IPS-18c (cell line): Measurements from ENCODE around the gene RSL1D1.

Experiments
- H3K4me3 ChIP-seq: 2 replicates; pipeline ENCODE4 v1.7.0; 2013; ENCODE audit warnings: low read depth, mild to moderate bottlenecking, low read length, moderate library complexity; ENCODE audit not compliant: insufficient read depth
- H3K9me3 ChIP-seq: one replicate; pipeline ENCODE4 v1.6.1; 2013; ENCODE audit warnings: mild to moderate bottlenecking, low read length, moderate library complexity; ENCODE audit not compliant: control insufficient read depth, insufficient read depth

The RSL1D1 gene

DNA sequence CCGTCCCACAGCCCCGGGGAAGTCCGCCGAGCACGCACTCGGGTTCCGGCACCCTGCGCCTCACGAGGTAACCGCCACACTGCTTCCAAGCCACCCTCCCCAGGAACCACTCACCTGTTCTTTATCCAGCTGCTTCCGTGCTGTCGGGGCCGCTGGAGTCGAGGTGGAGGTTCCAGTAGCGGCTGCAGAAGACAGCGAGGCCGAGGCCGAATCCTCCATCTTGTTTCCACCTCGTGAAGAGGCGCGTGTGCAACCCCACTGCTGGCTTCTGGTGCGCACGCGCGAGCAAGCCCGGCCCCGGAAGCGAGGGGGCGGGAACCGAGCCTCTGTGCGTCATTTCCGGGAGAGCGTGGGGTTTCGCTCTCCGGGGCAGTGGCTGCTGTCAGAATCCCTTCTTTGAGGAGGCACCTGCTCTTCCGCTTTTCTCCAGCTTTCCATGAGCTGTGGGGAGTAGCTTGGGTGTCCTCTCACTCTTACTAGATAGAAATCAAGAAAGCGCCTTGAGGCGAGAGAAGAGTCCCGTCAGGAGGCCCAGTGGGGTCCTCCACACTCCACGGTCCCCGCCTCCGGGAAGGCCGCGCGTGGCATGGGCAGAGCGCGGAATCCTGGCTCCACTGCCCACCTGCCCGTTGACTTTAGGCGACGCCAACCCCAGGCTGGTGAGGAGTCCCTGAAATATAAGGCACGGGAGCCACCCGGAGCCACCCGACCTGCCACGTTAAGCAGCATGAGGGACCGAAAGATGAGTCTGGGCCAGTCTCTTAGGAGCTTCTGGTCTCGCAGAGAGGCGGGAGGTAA is at the start of gene RSL1D1:
TSS of gene RSL1D1 (minus strand) at position 249 of the 798 bp plus-strand sequence. CDS start at position 219, 30 bp downstream.
- peak within 1 kb of the TSS; percentile 97 for H3K4me3 ChIP-seq
- no peaks in the 10 kb centered on the region for H3K9me3 ChIP-seq

- no peak overlapping the region for H3K4me3 ChIP-seq
- H3K9me3 ChIP-seq = no peaks in the 10 kb centered on the region
Measured at GRCh38 chr16:11901091-11901490, 49.7 kb upstream of the RSL1D1 start.

DNA sequence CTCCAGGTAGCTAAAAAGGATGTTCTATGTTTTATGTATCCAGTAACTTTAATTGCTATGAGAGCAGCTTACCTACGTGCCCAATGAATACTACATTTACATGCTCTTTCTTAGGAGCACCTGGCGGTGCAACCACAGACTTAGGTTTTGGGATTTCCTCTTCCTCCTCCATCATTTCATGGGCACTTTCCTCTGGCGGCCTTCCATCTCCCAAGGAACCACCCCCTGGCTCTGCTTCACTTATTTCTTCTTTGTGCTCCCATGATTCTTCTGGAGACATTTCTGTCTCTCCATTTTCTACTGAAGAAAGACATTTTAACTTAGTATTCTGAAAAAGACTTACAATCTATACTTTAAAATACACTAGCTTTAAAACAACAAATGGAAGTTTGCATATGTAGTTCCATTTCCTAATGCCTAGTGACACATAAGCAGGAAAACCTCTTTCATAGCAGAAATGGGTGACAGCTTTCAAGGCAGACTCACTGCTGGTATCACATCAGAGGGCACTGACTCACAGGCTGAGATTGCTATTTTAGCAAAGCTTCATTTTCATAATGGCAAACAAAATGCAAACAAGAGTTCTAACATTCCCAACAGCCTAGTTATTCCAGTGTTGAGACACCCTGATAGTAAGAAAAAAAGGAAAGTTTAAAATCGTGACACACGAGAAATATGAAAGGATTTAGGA is 45.3 kb upstream of the RSL1D1 start:
- H3K4me3 ChIP-seq = no peak overlapping the region

DNA sequence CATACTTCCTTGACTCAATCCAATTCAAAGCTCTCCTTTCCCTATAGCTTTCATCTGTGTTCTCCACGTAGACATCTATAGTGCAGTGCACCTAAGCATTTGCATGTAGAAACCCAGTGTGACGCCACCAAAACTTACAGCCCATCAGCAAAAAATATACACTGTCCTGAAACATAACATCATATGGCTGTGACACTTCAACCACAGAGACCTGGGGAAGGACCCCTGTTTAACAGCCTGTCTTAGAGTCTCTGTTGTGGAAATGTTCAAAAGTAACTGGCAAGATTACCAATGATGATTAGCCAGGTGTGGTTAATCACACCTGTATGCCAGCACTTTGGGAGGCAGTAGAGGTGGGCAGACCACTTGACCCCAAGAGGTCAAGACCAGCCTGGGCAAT is 42.2 kb upstream of the RSL1D1 start:
- Histone ChIP-seq H3K4me3 (no peak overlapping the region), H3K9me3 (no peaks in the 10 kb centered on the region)

More for the DNA sequence above, 45.3 kb upstream of the RSL1D1 start:
- no peaks in the 10 kb centered on the region for H3K9me3 ChIP-seq

DNA sequence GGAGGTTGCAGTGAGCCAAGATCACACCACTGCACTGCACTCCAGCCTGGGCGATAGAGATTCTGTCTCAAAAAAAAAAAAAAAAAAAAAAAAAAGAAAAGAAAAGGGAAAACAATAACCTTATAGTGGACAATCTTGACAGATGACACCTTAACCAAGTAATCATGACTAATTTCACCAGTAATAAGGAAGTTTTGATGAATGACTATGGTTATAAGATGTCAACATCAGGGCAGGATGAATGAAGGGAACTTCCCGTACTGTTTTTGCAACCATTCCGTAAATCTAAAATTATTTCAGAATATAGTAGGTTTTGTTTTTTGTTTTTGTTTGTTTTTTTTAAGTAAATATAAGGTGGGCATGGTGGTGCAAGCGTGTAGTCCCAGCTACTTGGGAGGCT is 41.4 kb upstream of the RSL1D1 start:
- Histone ChIP-seq H3K4me3 (no peak overlapping the region), H3K9me3 (no peaks in the 10 kb centered on the region)

- Histone ChIP-seq H3K4me3 (no peak overlapping the region), H3K9me3 (no peaks in the 10 kb centered on the region)
Measured at GRCh38 chr16:11890231-11890965, 39.1 kb upstream of the RSL1D1 start.

DNA sequence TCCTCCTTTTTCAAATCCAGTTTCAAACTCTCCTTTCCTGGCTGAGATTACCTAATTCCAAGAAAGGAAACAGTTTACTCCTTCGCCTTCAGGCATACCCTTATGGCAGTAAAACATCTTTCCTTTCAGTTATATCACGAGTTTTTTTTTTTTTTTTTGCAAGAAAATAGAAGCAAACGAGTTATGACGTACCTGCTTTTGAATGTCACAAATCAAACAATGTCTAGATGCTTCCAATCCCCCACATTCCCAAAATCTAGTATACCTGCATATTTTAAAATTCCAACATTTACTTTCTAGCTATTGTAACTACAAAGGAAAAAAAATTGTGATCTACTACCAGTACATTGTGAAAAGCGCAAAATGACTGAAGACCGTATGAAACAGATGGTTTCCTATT is 35.5 kb upstream of the RSL1D1 start:
- no peaks in the 10 kb centered on the region for H3K9me3 ChIP-seq
- no peak overlapping the region for H3K4me3 ChIP-seq

DNA sequence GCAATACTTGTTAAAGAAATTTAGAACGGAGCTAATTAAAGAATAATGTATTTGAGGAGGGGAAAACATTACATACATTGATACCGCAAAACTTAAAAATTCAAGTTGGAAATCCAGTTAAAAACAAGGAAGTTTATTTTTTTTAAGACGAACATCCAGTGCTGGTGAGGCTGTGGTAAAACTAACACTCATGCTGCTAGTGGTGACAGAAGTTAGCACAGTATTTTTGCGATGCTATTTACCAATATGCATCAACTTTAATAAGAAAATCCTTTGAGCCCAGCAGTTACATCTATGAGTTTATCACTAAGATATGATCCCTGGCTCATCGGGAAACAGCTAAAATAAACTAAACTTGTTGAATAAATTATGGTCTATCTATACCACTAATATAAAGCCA is 32.7 kb upstream of the RSL1D1 start:
- H3K9me3 ChIP-seq = no peaks in the 10 kb centered on the region
- no peak overlapping the region for H3K4me3 ChIP-seq

DNA sequence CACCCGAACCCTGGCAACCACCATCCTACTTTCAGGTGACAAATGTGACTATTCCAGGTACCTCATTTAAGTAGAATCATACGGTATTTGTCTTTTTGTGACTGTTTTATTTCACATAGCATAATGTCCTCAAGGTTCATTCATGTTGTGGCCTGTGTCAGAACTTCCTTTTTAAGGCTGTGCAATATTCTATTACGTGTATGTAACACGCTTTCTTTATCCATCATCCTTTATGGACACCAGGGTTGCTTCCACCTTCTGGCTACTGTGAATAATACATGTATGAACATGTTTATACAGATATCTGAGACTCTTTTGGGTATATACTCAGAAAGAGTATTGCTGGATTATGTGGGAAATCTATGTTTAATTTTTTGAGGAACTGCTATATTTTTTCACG is 28.7 kb upstream of the RSL1D1 start:
- Histone ChIP-seq H3K9me3 (no peaks in the 10 kb centered on the region), H3K4me3 (no peak overlapping the region)

GRCh38 chr16:11877374-11877773 is 26.0 kb upstream of the RSL1D1 start:
- H3K9me3 ChIP-seq = no peaks in the 10 kb centered on the region
- no peak overlapping the region for H3K4me3 ChIP-seq

- H3K4me3 ChIP-seq = no peak overlapping the region
- H3K9me3 ChIP-seq = no peaks in the 10 kb centered on the region
Measured at GRCh38 chr16:11876306-11876705, 25.0 kb upstream of the RSL1D1 start.

GRCh38 chr16:11875721-11876120 is 24.4 kb upstream of the RSL1D1 start:
- H3K4me3 ChIP-seq = no peak overlapping the region
- H3K9me3 ChIP-seq = no peaks in the 10 kb centered on the region

DNA sequence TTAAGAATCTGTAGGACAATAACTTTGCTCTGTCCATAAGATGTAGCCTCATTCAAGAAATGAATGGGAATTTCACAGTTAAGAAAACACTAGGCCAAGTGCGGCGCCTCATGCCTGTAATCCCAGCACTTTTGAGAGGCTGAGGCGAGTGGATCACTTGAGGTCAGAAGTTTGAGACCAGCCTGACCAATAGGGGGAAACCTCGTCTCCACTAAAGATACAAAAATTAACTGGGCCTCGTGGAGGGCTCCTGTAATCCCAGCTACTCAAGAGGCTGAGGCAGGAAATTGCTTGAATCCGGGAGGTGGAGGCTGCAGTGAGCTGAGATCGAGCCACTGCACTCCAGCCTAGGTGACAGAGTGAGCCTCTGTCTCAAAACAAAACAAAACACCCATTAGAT is 19.9 kb upstream of the RSL1D1 start:
- Histone ChIP-seq H3K9me3 (no peaks in the 10 kb centered on the region), H3K4me3 (no peak overlapping the region)

- H3K4me3 ChIP-seq = no peak overlapping the region
- H3K9me3 ChIP-seq = no peaks in the 10 kb centered on the region
Measured at GRCh38 chr16:11870399-11870798, 19.1 kb upstream of the RSL1D1 start.

- no peaks in the 10 kb centered on the region for H3K9me3 ChIP-seq
- no peak overlapping the region for H3K4me3 ChIP-seq
Measured at GRCh38 chr16:11869353-11870228, 18.2 kb upstream of the RSL1D1 start.

GRCh38 chr16:11868412-11868980 is 17.2 kb upstream of the RSL1D1 start:
- no peak overlapping the region for H3K4me3 ChIP-seq

GRCh38 chr16:11862489-11862888 is 11.1 kb upstream of the RSL1D1 start:
- H3K9me3 ChIP-seq = no peaks in the 10 kb centered on the region
- no peak overlapping the region for H3K4me3 ChIP-seq

More at GRCh38 chr16:11868412-11868980, 17.2 kb upstream of the RSL1D1 start:
- H3K9me3 ChIP-seq = no peaks in the 10 kb centered on the region
